ENCODE data around the gene GPC1. TPM values are rescaled to one million over a fixed set of nuclear protein-coding genes. Genes with fewer than 3 reads are reported as not detected.

Gene GPC1
- total RNA-seq, 1 donor from 2014 or later, result 155 TPM

DNA sequence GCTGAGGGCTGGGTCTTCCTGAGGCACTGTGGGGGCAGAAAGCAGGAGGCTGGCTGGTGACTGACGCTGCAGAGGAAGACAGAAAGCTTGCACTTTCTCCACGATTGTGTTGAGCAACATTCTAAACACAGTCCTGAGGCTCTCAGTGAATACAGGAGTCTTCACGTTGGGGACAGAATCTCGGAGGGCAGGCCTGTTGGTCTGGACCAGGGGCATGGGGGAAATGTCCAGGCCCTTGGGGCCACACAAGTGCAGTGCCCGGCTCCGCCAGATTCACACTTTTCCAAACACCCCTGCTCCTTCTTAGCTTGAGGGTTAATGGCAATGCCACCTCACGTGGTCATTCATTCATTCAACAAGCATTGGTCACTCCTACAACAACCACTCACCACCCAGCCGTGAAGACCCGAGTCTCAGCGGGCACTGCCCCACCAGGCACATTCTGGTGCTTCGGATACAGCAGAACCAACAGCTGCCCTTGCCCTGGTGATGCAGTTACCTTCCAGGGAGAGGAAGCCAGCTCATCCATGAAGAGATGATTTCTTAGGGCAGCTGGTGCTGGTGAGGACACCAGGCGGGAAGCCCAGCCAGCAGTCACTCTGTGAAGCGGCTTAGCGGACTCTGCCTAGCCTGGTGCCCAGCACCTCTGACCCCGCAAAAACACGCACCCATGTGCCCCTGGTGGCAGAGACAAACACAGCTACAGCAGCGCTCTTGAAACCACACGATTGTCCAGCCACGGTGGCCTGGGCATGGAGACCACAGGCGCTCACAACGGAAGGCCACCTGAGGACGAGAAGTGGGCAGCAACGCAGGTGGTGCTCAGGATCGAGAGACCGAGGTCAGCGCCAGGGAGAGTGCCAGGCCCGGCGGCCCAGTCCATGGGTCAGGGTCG is 10.9 kb upstream of the GPC1 start:
- no peak for DNase-seq
- Mint-ChIP-seq H3K4me3 (ENCODE audit: unreplicated experiment) (no peak overlapping the region), H3K36me3 (ENCODE audit: unreplicated experiment) (peaks cover 28% of the 10 kb centered on the region), H3K27ac (ENCODE audit: unreplicated experiment) (no peak overlapping the region), H3K4me1 (ENCODE audit: low read depth, unreplicated experiment) (no peaks in the 10 kb centered on the region), H3K27me3 (ENCODE audit: unreplicated experiment) (peaks cover 3% of the 10 kb centered on the region), H3K9me3 (ENCODE audit: unreplicated experiment) (peaks cover 8% of the 10 kb centered on the region)
- TF ChIP-seq, protein P1, sequence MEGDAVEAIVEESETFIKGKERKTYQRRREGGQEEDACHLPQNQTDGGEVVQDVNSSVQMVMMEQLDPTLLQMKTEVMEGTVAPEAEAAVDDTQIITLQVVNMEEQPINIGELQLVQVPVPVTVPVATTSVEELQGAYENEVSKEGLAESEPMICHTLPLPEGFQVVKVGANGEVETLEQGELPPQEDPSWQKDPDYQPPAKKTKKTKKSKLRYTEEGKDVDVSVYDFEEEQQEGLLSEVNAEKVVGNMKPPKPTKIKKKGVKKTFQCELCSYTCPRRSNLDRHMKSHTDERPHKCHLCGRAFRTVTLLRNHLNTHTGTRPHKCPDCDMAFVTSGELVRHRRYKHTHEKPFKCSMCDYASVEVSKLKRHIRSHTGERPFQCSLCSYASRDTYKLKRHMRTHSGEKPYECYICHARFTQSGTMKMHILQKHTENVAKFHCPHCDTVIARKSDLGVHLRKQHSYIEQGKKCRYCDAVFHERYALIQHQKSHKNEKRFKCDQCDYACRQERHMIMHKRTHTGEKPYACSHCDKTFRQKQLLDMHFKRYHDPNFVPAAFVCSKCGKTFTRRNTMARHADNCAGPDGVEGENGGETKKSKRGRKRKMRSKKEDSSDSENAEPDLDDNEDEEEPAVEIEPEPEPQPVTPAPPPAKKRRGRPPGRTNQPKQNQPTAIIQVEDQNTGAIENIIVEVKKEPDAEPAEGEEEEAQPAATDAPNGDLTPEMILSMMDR (IDR thresholded peaks at IDR 0.05; ENCODE audit: partially characterized antibody, unreplicated experiment), result no peak

DNA sequence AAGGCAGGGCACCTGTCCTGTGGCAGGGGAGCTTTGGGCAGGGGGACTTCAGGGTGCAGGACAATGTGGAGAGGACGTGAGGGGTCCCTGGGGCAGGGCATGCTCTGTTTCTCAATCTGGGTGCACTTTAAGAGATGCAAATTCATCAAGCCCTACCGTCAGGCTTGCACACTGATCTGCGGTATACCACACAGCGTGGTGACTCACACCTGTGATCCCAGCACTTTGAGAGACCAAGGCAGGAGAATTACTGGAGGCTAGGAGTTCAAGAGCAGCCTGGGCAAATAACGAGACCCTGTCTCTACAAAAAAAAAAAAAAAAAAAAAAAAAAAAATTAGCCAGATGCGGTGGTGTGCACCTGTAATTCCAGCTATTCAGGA is 10.2 kb upstream of the GPC1 start:
- Mint-ChIP-seq H3K4me3 (ENCODE audit: unreplicated experiment) (no peak overlapping the region), H3K9me3 (ENCODE audit: unreplicated experiment) (peaks cover 8% of the 10 kb centered on the region), H3K36me3 (ENCODE audit: unreplicated experiment) (peaks cover 28% of the 10 kb centered on the region), H3K27me3 (ENCODE audit: unreplicated experiment) (peaks cover 3% of the 10 kb centered on the region), H3K27ac (ENCODE audit: unreplicated experiment) (no peak overlapping the region), H3K4me1 (ENCODE audit: low read depth, unreplicated experiment) (no peaks in the 10 kb centered on the region)
- TF ChIP-seq, protein P1 (IDR thresholded peaks at IDR 0.05; ENCODE audit: partially characterized antibody, unreplicated experiment), result no peak
- DNase-seq, result no peak

DNA sequence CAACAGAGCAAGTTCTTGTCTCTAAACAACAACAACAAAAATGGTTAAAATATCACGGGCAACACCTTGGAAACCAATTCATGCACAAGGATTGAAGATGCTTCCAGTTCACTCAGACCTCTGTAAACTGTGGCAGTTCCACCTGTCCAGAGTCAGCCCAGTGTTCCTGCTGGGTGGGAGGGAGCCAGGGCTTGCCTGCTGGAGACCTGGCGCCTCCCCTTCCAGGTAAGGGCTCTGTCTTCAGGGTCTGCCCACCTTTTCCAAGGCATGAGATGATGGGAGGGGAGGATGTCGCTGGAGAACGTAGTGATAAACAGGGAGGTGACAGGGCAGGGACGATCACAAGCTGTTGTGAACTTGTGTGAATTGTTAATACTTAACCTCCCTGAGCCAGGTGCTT is 9.8 kb upstream of the GPC1 start:
- no peaks in the 10 kb centered on the region for H3K4me1 Mint-ChIP-seq (ENCODE audit: low read depth, unreplicated experiment)
- TF ChIP-seq, protein P1 (IDR thresholded peaks at IDR 0.05; ENCODE audit: partially characterized antibody, unreplicated experiment), result no peak
- H3K36me3 Mint-ChIP-seq (ENCODE audit: unreplicated experiment), result peaks cover 28% of the 10 kb centered on the region
- no peak overlapping the region for H3K4me3 Mint-ChIP-seq (ENCODE audit: unreplicated experiment)
- DNase-seq, result no peak
- peaks cover 3% of the 10 kb centered on the region for H3K27me3 Mint-ChIP-seq (ENCODE audit: unreplicated experiment)
- H3K27ac Mint-ChIP-seq (ENCODE audit: unreplicated experiment), result no peak overlapping the region
- H3K9me3 Mint-ChIP-seq (ENCODE audit: unreplicated experiment), result peaks cover 8% of the 10 kb centered on the region

DNA sequence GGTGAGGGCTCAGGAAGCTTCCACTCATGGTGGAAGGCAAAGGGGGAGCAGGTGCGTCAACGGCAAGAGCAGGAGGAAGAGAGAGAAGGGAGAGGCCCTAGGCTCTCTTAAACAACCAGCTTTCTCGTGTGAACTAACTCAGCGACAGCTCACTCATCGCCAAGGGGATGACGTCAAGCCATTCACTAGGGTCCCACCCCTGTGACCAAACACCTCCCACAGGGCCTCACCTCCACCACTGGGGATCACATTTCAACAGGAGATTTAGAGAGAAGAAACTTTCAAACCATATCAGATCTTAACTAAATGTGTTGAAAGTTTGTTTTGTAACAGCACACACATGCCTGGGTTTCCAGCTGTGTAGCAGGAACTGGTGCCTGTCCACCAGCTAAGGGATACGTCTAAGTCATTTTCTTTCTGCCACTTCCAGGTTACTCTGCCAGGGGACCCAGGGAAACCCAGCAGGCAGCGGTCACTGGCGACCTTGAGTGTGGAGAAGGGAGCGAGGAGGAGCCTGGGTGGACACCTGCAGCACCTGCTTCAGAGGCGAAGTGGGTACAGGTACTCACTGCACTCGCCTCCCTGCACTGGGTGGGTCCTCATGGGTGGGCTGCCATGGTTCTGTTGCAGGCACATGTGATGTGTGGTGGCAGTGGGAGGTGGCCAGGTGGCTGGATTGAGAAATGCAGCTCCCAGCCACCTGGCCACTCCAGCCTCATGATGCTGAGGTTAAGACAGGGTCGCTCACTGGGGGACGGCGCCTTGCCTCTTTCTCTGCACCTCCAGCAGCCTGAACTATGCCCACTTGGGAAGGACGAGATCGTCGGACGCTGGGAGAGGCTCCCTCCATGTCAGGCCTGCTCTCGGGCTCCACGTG is 8.4 kb upstream of the GPC1 start:
- Mint-ChIP-seq H3K4me1 (ENCODE audit: low read depth, unreplicated experiment) (no peaks in the 10 kb centered on the region), H3K36me3 (ENCODE audit: unreplicated experiment) (peaks cover 28% of the 10 kb centered on the region), H3K4me3 (ENCODE audit: unreplicated experiment) (no peak overlapping the region), H3K27ac (ENCODE audit: unreplicated experiment) (no peak overlapping the region), H3K27me3 (ENCODE audit: unreplicated experiment) (peaks cover 3% of the 10 kb centered on the region), H3K9me3 (ENCODE audit: unreplicated experiment) (peaks cover 8% of the 10 kb centered on the region)
- TF ChIP-seq, protein P1 (IDR thresholded peaks at IDR 0.05; ENCODE audit: partially characterized antibody, unreplicated experiment), result no peak
- no peak for DNase-seq
